Upper lobe of right lung (tissue), 1 donor: ENCODE measurements around the gene HTRA3. TPM values are rescaled to one million over a fixed set of nuclear protein-coding genes. Genes with fewer than 3 reads are reported as not detected.

Experiments used
- ATAC-seq: fragments of 200-7000 bp; cut with Tn5 transposase; one replicate; pipeline ENCODE4 v1.9.1; 2020; ENCODE audit warnings: mild to moderate bottlenecking, moderate library complexity
- DNase-seq: peaks from one replicate; pipeline ENCODE4 v3.0.0-alpha.2; 2020
- H3K27ac ChIP-seq: fragments of 200-600 bp; one replicate; pipeline ENCODE4 v1.8.0; 2022
- H3K27me3 ChIP-seq: fragments of 200-600 bp; one replicate; pipeline ENCODE4 v1.8.0; 2022; ENCODE audit warnings: mild to moderate bottlenecking
- H3K36me3 ChIP-seq: fragments of 200-600 bp; one replicate; pipeline ENCODE4 v1.8.0; 2022
- H3K4me1 ChIP-seq: fragments of 200-600 bp; one replicate; pipeline ENCODE4 v1.8.0; 2022
- H3K4me3 ChIP-seq: fragments of 200-600 bp; one replicate; pipeline ENCODE4 v1.8.0; 2022; ENCODE audit warnings: mild to moderate bottlenecking
- H3K9me3 ChIP-seq: fragments of 200-600 bp; one replicate; pipeline ENCODE4 v1.8.0; 2022
- intact Hi-C: fragments of 100-400 bp; cut with DNase I; formaldehyde crosslinking; loops from one replicate; pipeline ENCODE4 v1.11.0; 2022
- total RNA-seq: library from RNA; stranded (reverse); fragmentation: NEBNext Ultra II Directional; extraction: Animal tissue kit (Norgen Biotek cat#: 25700); gene quantifications from one replicate; pipeline ENCODE4 v1.2.1, GENCODE V29; 2021
- TF ChIP-seq, protein P1 (sequence below): fragments of 200-600 bp; IDR thresholded peaks from one replicate; pipeline ENCODE4 v1.8.0; 2022; ENCODE audit warnings: antibody characterized with exemption
- donor health status: DM: no; HTN: yes; CAD: no; lungs with severe emphysema.

HTRA3 gene
- total RNA-seq, 1 donor from 2014 or later = 25.0 TPM

DNA sequence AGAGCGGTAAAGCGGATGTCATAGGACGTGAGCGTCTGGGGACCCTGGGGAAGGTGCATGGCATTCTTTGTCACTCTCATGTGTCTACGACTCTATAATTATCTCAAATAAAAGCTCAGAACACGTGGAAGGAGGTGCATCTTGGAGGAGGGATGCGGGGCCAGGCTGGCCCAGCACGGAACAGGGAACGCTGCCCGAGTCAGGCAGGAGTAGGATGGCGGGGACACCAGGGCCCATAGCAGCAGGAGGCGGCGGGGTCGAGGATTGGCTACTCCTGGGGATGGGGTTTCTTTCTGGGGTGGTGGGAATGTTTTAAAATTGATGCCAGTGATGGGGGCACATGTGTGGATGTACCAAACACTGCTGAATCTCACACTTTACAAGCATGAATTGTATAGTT is 5.4 kb upstream of the HTRA3 start:
- intact Hi-C loops = no loop called here
- H3K4me3 ChIP-seq = no peak overlapping the region
- H3K27ac ChIP-seq = no peak overlapping the region
- H3K4me1 ChIP-seq = peaks cover 13% of the 10 kb centered on the region
- H3K9me3 ChIP-seq = no peaks in the 10 kb centered on the region
- ATAC-seq (no peak), DNase-seq (no peak)
- H3K36me3 ChIP-seq = no peaks in the 10 kb centered on the region
- TF ChIP-seq, protein P1, sequence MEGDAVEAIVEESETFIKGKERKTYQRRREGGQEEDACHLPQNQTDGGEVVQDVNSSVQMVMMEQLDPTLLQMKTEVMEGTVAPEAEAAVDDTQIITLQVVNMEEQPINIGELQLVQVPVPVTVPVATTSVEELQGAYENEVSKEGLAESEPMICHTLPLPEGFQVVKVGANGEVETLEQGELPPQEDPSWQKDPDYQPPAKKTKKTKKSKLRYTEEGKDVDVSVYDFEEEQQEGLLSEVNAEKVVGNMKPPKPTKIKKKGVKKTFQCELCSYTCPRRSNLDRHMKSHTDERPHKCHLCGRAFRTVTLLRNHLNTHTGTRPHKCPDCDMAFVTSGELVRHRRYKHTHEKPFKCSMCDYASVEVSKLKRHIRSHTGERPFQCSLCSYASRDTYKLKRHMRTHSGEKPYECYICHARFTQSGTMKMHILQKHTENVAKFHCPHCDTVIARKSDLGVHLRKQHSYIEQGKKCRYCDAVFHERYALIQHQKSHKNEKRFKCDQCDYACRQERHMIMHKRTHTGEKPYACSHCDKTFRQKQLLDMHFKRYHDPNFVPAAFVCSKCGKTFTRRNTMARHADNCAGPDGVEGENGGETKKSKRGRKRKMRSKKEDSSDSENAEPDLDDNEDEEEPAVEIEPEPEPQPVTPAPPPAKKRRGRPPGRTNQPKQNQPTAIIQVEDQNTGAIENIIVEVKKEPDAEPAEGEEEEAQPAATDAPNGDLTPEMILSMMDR = no peak
- no peaks in the 10 kb centered on the region for H3K27me3 ChIP-seq

DNA sequence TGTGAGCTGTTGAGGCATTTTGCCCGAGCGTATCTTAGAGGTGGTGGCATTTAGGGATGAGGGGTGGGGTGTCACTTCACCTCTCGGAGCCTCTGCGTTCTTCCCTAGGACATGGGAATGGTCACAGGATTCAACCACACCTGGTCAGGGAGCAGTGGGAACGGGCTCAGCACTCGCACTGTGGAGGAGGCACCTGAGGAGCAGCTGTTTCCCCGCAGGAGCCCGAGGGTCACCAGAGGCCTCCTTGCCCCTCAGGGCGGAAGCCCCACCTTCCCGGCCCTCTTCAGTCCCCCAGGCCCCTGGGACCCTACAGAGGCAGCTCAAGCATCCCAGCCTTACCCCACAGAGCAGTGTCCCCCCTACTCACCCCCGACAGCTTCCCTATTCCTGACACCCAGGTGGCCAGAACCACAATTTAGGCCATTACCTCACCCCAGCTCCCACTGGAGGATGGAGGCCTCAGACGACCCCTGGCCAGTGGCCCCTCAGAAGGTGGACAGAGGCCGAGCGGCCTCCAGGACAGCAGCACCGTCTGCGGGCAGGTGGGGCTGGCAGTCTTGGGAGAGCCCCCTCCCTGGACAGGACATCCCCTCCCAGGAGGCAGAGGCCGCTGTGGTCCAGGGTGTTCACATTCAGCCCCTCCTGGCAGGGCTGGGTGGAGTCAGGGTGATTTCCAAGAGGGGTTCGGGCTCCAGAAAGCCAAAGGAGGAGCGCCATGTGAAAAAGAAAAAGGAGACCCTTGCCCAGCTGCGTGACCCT is 4.2 kb upstream of the HTRA3 start:
- Histone ChIP-seq H3K4me1 (peaks cover 17% of the 10 kb centered on the region), H3K4me3 (no peak overlapping the region), H3K36me3 (no peaks in the 10 kb centered on the region), H3K27me3 (no peaks in the 10 kb centered on the region), H3K27ac (no peak overlapping the region), H3K9me3 (no peaks in the 10 kb centered on the region)
- intact Hi-C loops = no loop called here
- ATAC-seq (no peak), DNase-seq (no peak)
- TF ChIP-seq, protein P1 = no peak

DNA sequence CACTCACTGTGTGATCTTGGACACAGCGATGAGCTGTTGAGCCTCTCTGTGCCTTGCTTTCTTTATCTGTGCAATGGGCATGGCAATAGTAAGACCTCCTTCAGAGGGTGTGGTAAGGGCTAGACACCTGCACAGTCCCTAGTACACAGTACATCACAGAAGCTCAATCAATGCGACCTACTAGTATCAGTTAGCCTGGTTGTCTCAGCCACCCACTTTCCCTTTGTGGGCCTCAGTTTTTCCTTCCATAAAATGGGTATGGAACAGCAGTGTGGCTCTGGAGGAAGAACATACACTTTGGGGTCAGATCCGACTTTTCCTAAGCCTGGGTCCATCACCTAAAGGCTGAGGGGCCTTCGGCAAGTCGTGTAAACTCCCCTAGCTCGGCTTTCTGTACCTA is 3.5 kb upstream of the HTRA3 start:
- H3K36me3 ChIP-seq = no peaks in the 10 kb centered on the region
- DNase-seq (no peak), ATAC-seq (no peak)
- no peaks in the 10 kb centered on the region for H3K9me3 ChIP-seq
- no peak overlapping the region for H3K27ac ChIP-seq
- peaks cover 15% of the 10 kb centered on the region for H3K4me1 ChIP-seq
- intact Hi-C loops = no loop called here
- TF ChIP-seq, protein P1 = no peak
- no peak overlapping the region for H3K4me3 ChIP-seq
- H3K27me3 ChIP-seq = no peaks in the 10 kb centered on the region

DNA sequence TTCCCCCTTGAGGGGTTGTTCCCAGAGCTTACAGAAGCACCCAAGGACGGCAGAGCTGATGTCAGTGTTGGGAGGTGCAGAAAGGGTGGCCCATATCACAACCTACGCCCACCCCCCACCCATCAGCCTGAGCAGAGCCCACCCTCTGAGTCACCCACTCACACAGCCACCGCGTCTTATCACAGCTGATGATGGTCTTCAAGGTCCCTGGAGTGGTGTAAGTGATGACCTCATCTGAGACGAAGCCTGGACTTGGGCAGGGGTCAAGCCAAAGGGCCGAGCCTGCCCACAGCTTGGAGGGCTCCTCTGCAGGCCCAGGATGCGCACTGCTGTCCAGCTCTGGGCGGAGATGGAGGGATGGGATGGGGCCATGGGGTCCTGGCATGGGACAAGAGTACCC is 3.0 kb upstream of the HTRA3 start:
- Histone ChIP-seq H3K27me3 (no peaks in the 10 kb centered on the region), H3K27ac (no peak overlapping the region), H3K4me3 (no peak overlapping the region), H3K36me3 (no peaks in the 10 kb centered on the region), H3K4me1 (peaks cover 15% of the 10 kb centered on the region), H3K9me3 (no peaks in the 10 kb centered on the region)
- TF ChIP-seq, protein P1 = no peak
- intact Hi-C loops = no loop called here
- DNase-seq (no peak), ATAC-seq (no peak)

DNA sequence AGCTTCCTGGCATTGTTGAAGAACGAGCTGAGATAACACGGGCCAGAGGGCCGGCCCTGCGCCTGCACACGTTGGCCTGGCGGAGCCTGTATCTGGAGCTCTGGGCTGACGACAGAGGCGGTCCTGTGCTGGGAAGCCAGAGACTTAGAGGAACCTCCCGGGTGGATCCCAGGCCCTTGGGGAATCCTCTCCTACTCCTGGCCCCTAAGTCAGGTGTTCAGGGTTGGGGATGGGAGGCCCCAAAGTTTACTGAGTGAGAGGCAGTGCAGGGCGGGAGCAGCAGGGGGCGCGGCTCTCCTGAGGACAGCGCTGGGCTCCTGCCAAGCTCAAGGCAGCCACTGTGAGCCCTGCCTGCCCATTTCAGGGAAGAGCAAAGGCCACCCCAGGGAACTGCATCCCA is 2.5 kb upstream of the HTRA3 start:
- TF ChIP-seq, protein P1 = peak; percentile 63
- intact Hi-C loops = no loop called here
- DNase-seq (peak; percentile 88), ATAC-seq (peak; percentile 83)
- Histone ChIP-seq H3K4me3 (no peak overlapping the region), H3K4me1 (peaks cover 15% of the 10 kb centered on the region), H3K27ac (no peak overlapping the region), H3K9me3 (no peaks in the 10 kb centered on the region), H3K27me3 (no peaks in the 10 kb centered on the region), H3K36me3 (no peaks in the 10 kb centered on the region)

DNA sequence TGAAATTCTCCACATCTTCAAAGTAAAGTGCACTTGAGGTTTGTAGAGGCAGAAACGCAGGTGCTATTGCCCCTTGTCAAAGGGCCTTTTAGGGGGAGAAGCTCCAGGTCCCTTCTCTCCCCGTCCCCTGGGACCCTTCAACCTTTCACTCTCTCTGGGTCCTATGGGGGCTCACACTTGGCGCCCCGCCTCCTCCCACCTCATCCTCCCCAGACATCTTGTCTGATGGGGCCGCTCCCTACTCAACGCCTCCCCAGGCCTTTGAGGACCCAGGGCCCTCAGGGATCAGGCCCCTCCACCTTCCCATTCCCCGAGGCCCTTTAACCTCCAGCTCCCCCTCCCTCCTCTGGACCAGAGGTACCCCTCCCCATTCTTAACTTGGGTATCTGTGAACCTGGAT is 1.3 kb upstream of the HTRA3 start:
- no peak overlapping the region for H3K27ac ChIP-seq
- no peaks in the 10 kb centered on the region for H3K27me3 ChIP-seq
- intact Hi-C loops = no loop called here
- no peak for ATAC-seq
- no peak overlapping the region for H3K4me3 ChIP-seq
- TF ChIP-seq, protein P1 = no peak
- no peak for DNase-seq
- no peaks in the 10 kb centered on the region for H3K36me3 ChIP-seq
- H3K4me1 ChIP-seq = peaks cover 23% of the 10 kb centered on the region
- no peaks in the 10 kb centered on the region for H3K9me3 ChIP-seq
